Sigmoid colon (tissue), 4 donors: ENCODE results near the gene CTLA4.

ENCODE experiments used
- CTCF ChIP-seq, 4 experiments: fragments of 450-650 bp in 3 of 4; fragments of 200-600 bp in 1 of 4; IDR thresholded peaks; one replicate each; pipeline ENCODE4 v1.5.1; 2016 to 2019; ENCODE audit warnings: antibody characterized with exemption in 4 of 4, mild to moderate bottlenecking in 3 of 4, moderate library complexity in 2 of 4
- EP300 ChIP-seq, 4 donors: sonication (generic); formaldehyde crosslinking; IDR thresholded peaks; one replicate each; pipeline ENCODE4 v1.6.1; 2017; ENCODE audit warnings: antibody characterized with exemption in 4 of 4
- POLR2A ChIP-seq, 2 donors: fragments of 450-650 bp; IDR thresholded peaks; one replicate each; pipeline ENCODE4 v1.6.1; 2016; ENCODE audit warnings: antibody characterized with exemption in 2 of 2, mild to moderate bottlenecking in 2 of 2, moderate library complexity in 2 of 2

DNA sequence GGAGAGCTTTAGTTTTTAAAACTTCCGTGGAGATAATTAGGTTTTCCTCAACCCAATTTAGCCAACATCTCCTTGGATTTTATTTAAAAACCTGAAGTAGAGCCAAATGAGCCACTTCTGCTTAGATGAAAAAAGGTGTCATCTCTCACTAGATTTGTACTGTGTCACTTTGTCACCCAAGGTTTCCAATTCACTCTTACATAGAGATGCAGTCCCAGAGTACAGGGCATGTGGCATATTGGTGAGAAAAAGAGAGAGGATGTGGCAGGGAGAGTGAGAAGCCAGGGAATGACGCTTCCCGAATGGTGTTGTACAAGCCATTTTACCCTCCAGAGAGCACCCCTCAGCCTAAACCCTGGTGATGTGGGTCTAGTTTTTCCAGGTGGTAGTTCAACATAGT lies 44.4 kb upstream of the CTLA4 start:
- TF ChIP-seq CTCF (IDR thresholded peaks at IDR 0.05) (no peak), EP300 (IDR thresholded peaks at IDR 0.05) (no peak), POLR2A (IDR thresholded peaks at IDR 0.05) (no peak)
